Transverse colon (tissue), 4 donors: Measurements from ENCODE around the gene SOX5. TPM values are rescaled to one million over a fixed set of nuclear protein-coding genes. Genes with fewer than 3 reads are reported as not detected.

Source experiments
- DNase-seq: peaks from one replicate; pipeline ENCODE4 v3.0.0-alpha.2; 2019
- H3K27ac ChIP-seq, 4 donors: fragments of 200-600 bp; sonication (generic); 2 replicates each; pipeline ENCODE4 v1.5.1; 2016 to 2018; ENCODE audit warnings: inconsistent platforms in 4 of 4
- H3K27me3 ChIP-seq: fragments of 200-600 bp; sonication (generic); 2 replicates; pipeline ENCODE4 v1.5.1; 2017; ENCODE audit warnings: inconsistent platforms
- H3K36me3 ChIP-seq, 4 donors: fragments of 200-600 bp; sonication (generic); 2 replicates each; pipeline ENCODE4 v1.5.1; 2017 to 2019; ENCODE audit warnings: inconsistent platforms in 4 of 4
- H3K4me1 ChIP-seq, 4 donors: fragments of 200-600 bp; sonication (generic); 2 replicates each; pipeline ENCODE4 v1.5.1; 2017 to 2020; ENCODE audit warnings: inconsistent platforms in 4 of 4
- H3K4me3 ChIP-seq, 4 donors: fragments of 200-600 bp; sonication (generic); 1 replicate in 1 of 4; 2 replicates in 3 of 4; pipeline versions ENCODE4 v1.5.1 to v1.6.1; 2017 to 2019; ENCODE audit warnings: inconsistent platforms in 4 of 4
- H3K9me3 ChIP-seq, 2 donors: fragments of 200-600 bp; sonication (generic); 2 replicates each; pipeline ENCODE4 v1.5.1; 2017 to 2019; ENCODE audit warnings: inconsistent platforms in 2 of 2
- CTCF ChIP-seq, 5 experiments: fragments of 200-600 bp in 3 of 5; fragments of 450-650 bp in 2 of 5; sonication (generic) in 3 of 5; IDR thresholded peaks; 1 replicate in 2 of 5; 2 replicates in 3 of 5; pipeline ENCODE4 v1.5.1; 2016 to 2017; ENCODE audit warnings: antibody characterized with exemption in 5 of 5, inconsistent platforms in 3 of 5, mild to moderate bottlenecking in 2 of 5, moderate library complexity in 1 of 5
- EP300 ChIP-seq: sonication (generic); formaldehyde crosslinking; IDR thresholded peaks from one replicate; pipeline ENCODE4 v1.6.1; 2017; ENCODE audit warnings: antibody characterized with exemption, low read depth
- POLR2A ChIP-seq: fragments of 450-650 bp; IDR thresholded peaks from one replicate; pipeline ENCODE4 v1.6.1; 2016; ENCODE audit warnings: antibody characterized with exemption, mild to moderate bottlenecking, moderate library complexity
- POLR2AphosphoS5 ChIP-seq, 3 donors: sonication (generic); formaldehyde crosslinking; IDR thresholded peaks; one replicate each; pipeline ENCODE4 v1.6.1; 2016; ENCODE audit warnings: antibody characterized with exemption in 3 of 3
- WGBS, 2 donors: methylation state at CpG; one replicate each; pipeline ENCODE4 v1.1.5; 2018; ENCODE audit warnings: low coverage in 1 of 2; 5-methylcytosine and 5-hydroxymethylcytosine counted together
- in situ Hi-C, 4 donors: fragments of 200-750 bp; cut with MboI; loops; one replicate each; pipeline versions ENCODE4 v1.15.0 to v1.15.1; 2017; ENCODE audit warnings: low sequenced_read_pairs in 3 of 4, low pct_ligation_motif_present in 1 of 4, low pct_unique_long_range_greater_than_20kb in 1 of 4
- intact Hi-C: fragments of 100-400 bp; cut with DNase I; formaldehyde crosslinking; loops from one replicate; pipeline ENCODE4 v1.15.1; 2023; ENCODE audit warnings: low total_unique reads
- total RNA-seq, 4 donors: library from RNA; depleted of rRNA; stranded (reverse); fragments of >200 nt; gene quantifications; one replicate each; pipeline ENCODE4 v1.1.0, GENCODE V29; 2016

SOX5 gene
- total RNA-seq, 4 donors from 2014 or later: 1.00 to 9.8 (median 3.2) TPM

GRCh38 chr12:23576372-23576771 lies 373.1 kb downstream of the SOX5 start:
- in situ Hi-C loops (no loop called here), intact Hi-C loops (no loop called here)
- Histone ChIP-seq H3K4me1 (peaks cover 0 to 2% (median 0%) of the 10 kb centered on the region in 4 donors), H3K27ac (no peak overlapping the region), H3K27me3 (no peaks in the 10 kb centered on the region), H3K4me3 (no peak overlapping the region), H3K36me3 (no peaks in the 10 kb centered on the region), H3K9me3 (no peaks in the 10 kb centered on the region)
- TF ChIP-seq EP300 (no peak), POLR2A (no peak), CTCF (IDR thresholded peaks at IDR 0.05) (no peak), POLR2AphosphoS5 (IDR thresholded peaks at IDR 0.05) (no peak)
- 67 to 71% methylated on average over 2 of the region's 2 CpGs for WGBS, 2 donors
- no peak for DNase-seq

DNA sequence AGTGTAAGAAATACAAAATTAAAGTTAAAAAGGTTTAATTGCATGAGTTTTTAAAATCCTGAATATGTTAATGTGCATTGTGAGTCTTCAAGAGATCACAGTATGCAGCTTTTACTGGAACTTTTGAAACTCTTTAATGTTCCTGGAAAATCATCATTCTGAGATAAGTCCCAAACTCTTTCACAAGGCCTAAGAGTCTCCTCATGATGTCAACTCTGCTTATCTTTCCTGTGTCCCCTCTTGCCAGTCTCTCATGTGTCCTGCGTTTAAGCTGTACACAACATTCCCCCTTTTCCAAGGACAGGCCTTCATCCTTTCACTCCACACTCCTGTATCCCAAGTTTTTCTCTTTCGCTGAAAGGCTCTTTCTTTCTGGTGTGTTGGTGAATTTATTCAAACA lies 380.1 kb downstream of the SOX5 start:
- intact Hi-C loops (no loop called here), in situ Hi-C loops (no loop called here)
- WGBS, 2 donors: 89 to 93% methylated on average over 2 of the region's 2 CpGs
- no peak overlapping the region for H3K27ac ChIP-seq
- no peak overlapping the region for H3K4me3 ChIP-seq
- no peaks in the 10 kb centered on the region for H3K9me3 ChIP-seq
- H3K4me1 ChIP-seq: no peaks in the 10 kb centered on the region
- no peaks in the 10 kb centered on the region for H3K36me3 ChIP-seq
- TF ChIP-seq EP300 (no peak), CTCF (IDR thresholded peaks at IDR 0.05) (no peak), POLR2AphosphoS5 (IDR thresholded peaks at IDR 0.05) (no peak), POLR2A (no peak)
- no peaks in the 10 kb centered on the region for H3K27me3 ChIP-seq
- DNase-seq: no peak

- no peaks in the 10 kb centered on the region for H3K36me3 ChIP-seq
- H3K27me3 ChIP-seq: no peaks in the 10 kb centered on the region
- intact Hi-C loops (no loop called here), in situ Hi-C loops (no loop called here)
- no peak overlapping the region for H3K4me3 ChIP-seq
- DNase-seq: no peak
- no peaks in the 10 kb centered on the region for H3K9me3 ChIP-seq
- WGBS, 2 donors: 42 to 47% methylated on average over 2 of the region's 2 CpGs
- TF ChIP-seq POLR2A (no peak), EP300 (no peak), POLR2AphosphoS5 (IDR thresholded peaks at IDR 0.05) (no peak), CTCF (IDR thresholded peaks at IDR 0.05) (no peak)
- no peaks in the 10 kb centered on the region for H3K4me1 ChIP-seq
- H3K27ac ChIP-seq: no peak overlapping the region
Observed at GRCh38 chr12:23566133-23566532, 383.3 kb downstream of the SOX5 start.

- intact Hi-C loops (no loop called here), in situ Hi-C loops (no loop called here)
- no peak for DNase-seq
- H3K27ac ChIP-seq: peak overlapping the region in 1 of 4 donors; percentile 26
- H3K4me3 ChIP-seq: no peak overlapping the region
- no peaks in the 10 kb centered on the region for H3K36me3 ChIP-seq
- H3K27me3 ChIP-seq: no peaks in the 10 kb centered on the region
- TF ChIP-seq POLR2A (no peak), POLR2AphosphoS5 (IDR thresholded peaks at IDR 0.05) (no peak), EP300 (no peak), CTCF (IDR thresholded peaks at IDR 0.05) (no peak)
- WGBS, 2 donors: 67 to 71% methylated on average over 8 of the region's 8 CpGs
- no peaks in the 10 kb centered on the region for H3K4me1 ChIP-seq
- no peaks in the 10 kb centered on the region for H3K9me3 ChIP-seq
Observed at GRCh38 chr12:23564451-23565152, 384.9 kb downstream of the SOX5 start.
